ENCODE data around the gene IL1RL1. TPM values are rescaled to one million over a fixed set of nuclear protein-coding genes. Genes with fewer than 3 reads are reported as not detected.

IL1RL1 gene
- total RNA-seq, 4 donors from 2014 or later: 4.0 to 47.2 (median 15.9) TPM

DNA sequence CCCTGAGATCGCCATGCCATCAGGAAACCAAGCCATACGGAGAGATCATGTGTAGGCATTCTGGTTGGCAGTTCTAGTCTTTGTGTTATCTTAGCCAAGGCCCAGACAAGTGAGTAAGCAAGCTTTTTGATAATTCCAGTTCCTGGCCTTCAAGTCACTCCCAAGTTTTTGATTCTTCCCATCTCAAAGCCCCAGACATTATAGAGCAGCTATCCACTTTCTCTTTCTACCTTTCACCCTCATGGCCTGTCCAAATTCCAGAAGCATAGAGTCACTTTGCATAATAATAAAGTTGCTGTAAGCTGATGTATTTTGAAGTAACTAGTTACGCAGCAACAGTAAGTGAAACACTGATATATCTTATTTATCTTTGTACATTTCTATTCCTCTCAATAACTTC lies 26.8 kb upstream of the IL1RL1 start:
- no peaks in the 10 kb centered on the region for H3K36me3 ChIP-seq
- H3K27me3 ChIP-seq: no peaks in the 10 kb centered on the region
- H3K4me3 ChIP-seq: no peak overlapping the region
- no peak for DNase-seq
- no peaks in the 10 kb centered on the region for H3K9me3 ChIP-seq
- no peak overlapping the region for H3K27ac ChIP-seq
- no peaks in the 10 kb centered on the region for H3K4me1 ChIP-seq
- TF ChIP-seq POLR2A (IDR thresholded peaks at IDR 0.05): no peak
- TF ChIP-seq, protein P1, sequence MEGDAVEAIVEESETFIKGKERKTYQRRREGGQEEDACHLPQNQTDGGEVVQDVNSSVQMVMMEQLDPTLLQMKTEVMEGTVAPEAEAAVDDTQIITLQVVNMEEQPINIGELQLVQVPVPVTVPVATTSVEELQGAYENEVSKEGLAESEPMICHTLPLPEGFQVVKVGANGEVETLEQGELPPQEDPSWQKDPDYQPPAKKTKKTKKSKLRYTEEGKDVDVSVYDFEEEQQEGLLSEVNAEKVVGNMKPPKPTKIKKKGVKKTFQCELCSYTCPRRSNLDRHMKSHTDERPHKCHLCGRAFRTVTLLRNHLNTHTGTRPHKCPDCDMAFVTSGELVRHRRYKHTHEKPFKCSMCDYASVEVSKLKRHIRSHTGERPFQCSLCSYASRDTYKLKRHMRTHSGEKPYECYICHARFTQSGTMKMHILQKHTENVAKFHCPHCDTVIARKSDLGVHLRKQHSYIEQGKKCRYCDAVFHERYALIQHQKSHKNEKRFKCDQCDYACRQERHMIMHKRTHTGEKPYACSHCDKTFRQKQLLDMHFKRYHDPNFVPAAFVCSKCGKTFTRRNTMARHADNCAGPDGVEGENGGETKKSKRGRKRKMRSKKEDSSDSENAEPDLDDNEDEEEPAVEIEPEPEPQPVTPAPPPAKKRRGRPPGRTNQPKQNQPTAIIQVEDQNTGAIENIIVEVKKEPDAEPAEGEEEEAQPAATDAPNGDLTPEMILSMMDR (IDR thresholded peaks at IDR 0.05): no peak

DNA sequence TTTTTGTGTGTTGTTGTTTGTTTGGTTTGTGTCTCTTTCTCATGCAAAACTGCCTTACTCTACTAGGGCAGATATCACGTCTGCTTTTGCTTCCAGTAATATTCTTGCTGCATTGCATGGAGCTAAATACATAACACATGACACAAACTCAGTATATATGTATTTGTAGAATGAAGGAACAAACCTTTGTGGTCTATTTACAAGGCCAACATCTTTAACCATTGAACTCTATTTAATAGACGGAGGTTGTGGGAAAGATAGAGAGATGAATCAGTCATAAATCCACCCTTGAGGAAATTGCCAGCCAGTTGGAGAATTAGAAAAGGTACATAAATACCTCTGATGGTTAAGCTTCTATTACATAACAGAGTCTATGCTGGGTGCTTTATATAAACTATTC lies 26.0 kb upstream of the IL1RL1 start:
- no peaks in the 10 kb centered on the region for H3K27me3 ChIP-seq
- TF ChIP-seq POLR2A (IDR thresholded peaks at IDR 0.05): no peak
- TF ChIP-seq, protein P1 (IDR thresholded peaks at IDR 0.05): no peak
- no peaks in the 10 kb centered on the region for H3K36me3 ChIP-seq
- H3K9me3 ChIP-seq: no peaks in the 10 kb centered on the region
- H3K4me1 ChIP-seq: no peaks in the 10 kb centered on the region
- H3K27ac ChIP-seq: no peak overlapping the region
- H3K4me3 ChIP-seq: no peak overlapping the region
- no peak for DNase-seq

DNA sequence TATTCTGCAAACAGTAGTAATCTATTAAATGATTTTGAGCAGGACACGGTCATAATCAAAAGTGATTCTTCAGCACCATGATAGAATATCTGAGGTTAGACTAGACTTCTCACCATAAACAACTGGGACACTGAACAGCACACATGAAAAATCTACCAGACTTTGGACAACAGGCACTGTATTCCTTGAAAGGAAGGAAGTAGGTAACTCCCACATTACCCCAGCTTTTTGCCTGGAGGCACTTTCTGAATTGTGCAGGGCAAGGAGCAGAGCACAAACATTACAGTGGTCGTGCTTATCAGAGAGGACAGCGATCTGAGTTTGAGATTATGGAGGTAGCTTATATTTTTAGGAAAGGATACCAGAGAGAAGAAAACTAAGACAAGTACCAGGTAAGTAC lies 25.3 kb upstream of the IL1RL1 start:
- H3K36me3 ChIP-seq: no peaks in the 10 kb centered on the region
- TF ChIP-seq, protein P1 (IDR thresholded peaks at IDR 0.05): no peak
- no peak for TF ChIP-seq POLR2A (IDR thresholded peaks at IDR 0.05)
- H3K27me3 ChIP-seq: no peaks in the 10 kb centered on the region
- H3K9me3 ChIP-seq: no peaks in the 10 kb centered on the region
- H3K4me3 ChIP-seq: no peak overlapping the region
- DNase-seq: no peak
- H3K27ac ChIP-seq: no peak overlapping the region
- H3K4me1 ChIP-seq: no peaks in the 10 kb centered on the region

DNA sequence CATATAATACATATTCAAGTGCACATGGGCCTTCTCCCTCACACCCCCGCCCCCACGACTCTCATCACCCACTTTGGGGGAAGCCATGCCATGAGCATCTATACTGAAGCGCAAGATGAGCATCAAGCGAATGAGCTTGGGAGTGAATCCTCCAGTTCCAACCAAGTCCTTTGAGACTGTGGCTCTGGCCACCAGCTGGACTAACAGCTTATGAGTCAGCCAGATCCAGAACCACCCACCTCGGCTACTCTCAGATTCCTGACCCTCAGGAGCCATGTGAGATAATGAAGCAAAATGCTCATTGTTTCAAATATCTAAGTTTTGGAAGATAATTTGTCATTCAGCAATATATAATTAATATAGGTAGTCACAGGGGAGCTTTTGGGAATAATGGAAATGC lies 22.2 kb upstream of the IL1RL1 start:
- no peak for DNase-seq
- Histone ChIP-seq H3K9me3 (no peaks in the 10 kb centered on the region), H3K36me3 (no peaks in the 10 kb centered on the region), H3K4me1 (no peaks in the 10 kb centered on the region), H3K27ac (no peak overlapping the region), H3K4me3 (no peak overlapping the region), H3K27me3 (no peaks in the 10 kb centered on the region)
- TF ChIP-seq POLR2A (IDR thresholded peaks at IDR 0.05): no peak
- TF ChIP-seq, protein P1 (IDR thresholded peaks at IDR 0.05): no peak

DNA sequence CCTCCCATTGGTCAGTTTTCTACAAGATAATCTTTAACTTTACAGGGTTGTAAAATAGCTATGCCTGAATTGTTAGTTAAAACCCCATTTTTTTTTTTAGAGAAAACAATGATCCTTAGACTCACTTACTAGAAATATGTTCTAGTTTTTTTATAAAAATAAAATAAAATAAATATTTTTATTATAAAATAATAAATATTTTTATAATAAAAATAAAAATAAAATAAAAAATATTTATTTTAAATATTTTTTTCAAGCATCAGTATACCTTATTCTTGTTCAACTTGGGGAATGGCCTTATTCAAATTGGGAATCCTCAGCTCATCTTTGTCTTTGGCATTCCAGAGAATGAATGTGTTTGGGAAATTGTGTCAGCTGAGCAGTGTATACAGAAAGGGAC lies 20.8 kb upstream of the IL1RL1 start:
- no peaks in the 10 kb centered on the region for H3K4me1 ChIP-seq
- no peak for DNase-seq
- TF ChIP-seq, protein P1 (IDR thresholded peaks at IDR 0.05): no peak
- TF ChIP-seq POLR2A (IDR thresholded peaks at IDR 0.05): no peak
- H3K4me3 ChIP-seq: no peak overlapping the region
- no peaks in the 10 kb centered on the region for H3K36me3 ChIP-seq
- H3K9me3 ChIP-seq: no peaks in the 10 kb centered on the region
- H3K27ac ChIP-seq: no peak overlapping the region
- H3K27me3 ChIP-seq: no peaks in the 10 kb centered on the region

Data from Peyer's patch (tissue), 4 donors.